DMS 273 (cell line): ENCODE results near the gene GRID1.
A peak's percentile ranks its signal among the peaks of the same experiment; 100 is the strongest.
"Not testable (repeated sequence)": the region's sequence is repeated elsewhere in the genome, so short reads cannot be mapped to it uniquely, and the experiment has no call there.

Source experiments
- DNase-seq: peaks from one replicate; lab custom pipeline; 2025; ENCODE audit not compliant: unreplicated experiment; lab: John Stamatoyannopoulos, UW

The GRID1 gene

GRCh38 chr10:86392723-86393094 is 26.1 kb upstream of the GRID1 start:
- DNase-seq: no peak

DNA sequence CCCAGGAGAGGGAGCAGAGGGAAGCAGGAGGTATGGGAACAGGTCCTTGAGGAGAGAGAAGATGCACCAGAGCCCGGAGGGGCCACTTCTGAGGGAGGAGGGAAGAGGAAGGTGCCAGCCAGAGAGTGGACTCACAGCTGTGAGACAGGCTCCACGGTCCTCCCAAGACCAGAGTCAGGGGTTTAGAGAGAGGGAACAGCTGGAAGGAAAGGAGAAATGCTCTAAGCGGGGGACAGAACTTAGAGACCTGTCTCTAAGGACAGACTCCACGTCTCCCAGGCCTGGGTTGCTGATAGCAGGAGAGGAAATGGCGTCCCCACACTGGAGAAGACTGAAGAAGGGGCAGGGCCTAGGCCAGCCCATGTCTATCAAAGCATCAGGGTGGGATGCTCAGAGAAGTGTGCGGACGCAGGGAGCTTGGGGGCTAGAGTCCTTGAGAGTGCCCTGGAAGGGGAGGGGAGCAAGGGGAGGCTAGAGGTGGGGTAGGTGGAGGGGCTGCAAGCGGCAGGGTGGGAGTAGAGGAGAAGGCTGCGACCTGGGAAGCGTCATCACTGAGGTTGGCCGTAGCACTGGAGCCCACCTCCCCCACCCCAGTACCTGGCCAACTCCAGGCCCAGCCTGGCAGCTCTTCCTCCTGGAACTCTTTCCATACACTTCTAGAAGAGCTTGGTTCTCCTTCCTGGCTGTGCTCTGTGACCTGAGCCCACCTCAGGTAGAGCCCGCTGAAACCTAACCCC is 25.6 kb upstream of the GRID1 start:
- DNase-seq: no peak

GRCh38 chr10:86391236-86391840 is 24.7 kb upstream of the GRID1 start:
- DNase-seq: peak; percentile 48

- DNase-seq: peak; percentile 15
Observed at GRCh38 chr10:86390337-86391120, 23.9 kb upstream of the GRID1 start.

DNA sequence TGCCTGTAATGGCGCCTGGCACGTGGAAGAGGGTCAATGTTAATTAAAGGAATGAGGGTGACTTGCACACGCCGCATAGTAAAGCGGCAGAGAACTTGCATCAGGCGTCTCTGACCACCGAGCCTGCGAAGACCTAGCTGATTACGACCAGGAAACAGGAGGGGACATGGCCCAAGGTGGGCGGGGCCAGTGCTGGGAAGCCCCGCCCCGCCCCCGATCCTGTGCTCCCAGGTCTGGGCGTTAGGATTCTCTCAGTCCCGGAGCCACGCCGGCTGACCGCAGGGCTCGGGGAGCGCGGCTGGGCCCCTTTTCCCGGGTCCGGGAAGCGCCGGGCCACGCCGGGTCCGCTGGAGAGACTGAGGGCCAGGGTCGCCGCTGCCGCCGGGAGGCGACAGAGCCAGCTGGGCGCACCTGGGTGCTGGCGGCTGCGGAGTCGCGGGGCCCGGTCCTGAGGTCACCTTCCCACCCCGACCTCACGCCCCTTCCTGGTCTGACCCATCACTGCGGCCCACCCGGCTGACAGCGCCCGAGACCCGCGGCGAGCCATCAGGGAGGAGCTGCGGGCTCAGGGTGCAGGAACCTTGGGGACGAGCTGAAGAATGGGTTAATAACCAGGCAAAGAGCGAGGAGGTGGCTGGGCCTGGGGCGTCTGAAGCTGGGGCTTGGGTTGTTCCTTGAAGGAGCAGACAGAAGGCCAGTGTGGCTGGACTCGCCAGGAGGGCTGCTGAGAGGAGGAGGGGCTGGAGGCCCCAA is 23.0 kb upstream of the GRID1 start:
- no peak for DNase-seq

- DNase-seq: not testable (repeated sequence)
Observed at GRCh38 chr10:86389109-86389440, 22.5 kb upstream of the GRID1 start.

DNA sequence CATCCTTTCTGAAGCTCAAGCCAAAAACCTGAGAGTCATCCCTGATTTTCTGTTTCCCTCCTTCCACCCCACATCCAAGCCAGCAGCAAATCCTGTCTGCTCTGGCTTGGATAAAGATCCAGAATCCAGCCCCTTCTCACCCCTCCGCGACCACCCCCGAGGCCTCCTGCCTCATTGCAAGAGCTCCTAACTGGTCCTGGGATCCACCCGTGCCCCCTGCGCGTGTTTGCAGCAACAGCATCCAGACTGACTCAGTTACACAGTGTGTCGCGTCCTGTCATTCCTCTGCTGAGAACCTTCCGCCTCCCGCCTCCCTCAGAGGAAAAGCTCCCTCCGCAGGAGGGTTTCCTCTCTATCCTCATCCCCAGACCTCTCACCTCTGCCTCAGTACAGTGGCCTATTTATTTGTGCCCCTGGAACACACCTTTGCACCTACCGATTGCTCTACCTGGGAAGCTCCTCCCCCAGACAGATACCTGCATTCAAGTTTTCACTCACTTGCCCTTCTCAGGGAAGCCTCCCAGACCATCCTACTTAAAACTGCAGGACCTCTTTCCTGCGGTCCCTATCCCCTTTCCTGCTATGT is 21.6 kb upstream of the GRID1 start:
- no peak for DNase-seq

DNA sequence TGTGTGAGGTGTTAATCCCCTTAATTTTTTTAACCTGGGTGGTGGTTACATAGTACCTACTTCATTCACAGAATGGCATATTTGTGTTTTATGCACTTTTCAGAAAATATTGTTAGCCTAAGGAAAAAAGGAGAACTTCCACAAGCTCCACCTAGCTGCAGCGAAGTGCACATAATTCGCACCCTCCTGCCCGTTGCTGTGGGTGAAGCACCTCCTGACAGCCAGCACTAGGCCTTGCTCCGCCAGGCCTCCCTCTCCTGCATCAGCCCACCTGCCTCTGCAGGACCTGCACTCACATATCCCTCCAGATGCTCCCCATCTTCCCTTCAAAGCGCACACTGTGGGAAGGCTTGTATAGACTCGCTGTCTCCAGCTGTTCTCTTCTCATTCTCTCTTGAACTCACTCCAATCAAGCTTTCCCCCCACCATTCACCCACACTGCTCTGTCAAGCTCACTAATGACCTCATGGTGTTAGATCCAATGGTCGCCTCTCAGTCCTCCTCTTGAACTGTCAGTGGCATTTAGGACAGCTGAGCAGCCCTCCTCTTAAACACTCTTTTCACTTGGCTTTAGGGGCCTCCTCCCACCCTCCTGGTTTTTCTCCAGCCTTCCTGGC is 20.7 kb upstream of the GRID1 start:
- peak; percentile 91 for DNase-seq

DNA sequence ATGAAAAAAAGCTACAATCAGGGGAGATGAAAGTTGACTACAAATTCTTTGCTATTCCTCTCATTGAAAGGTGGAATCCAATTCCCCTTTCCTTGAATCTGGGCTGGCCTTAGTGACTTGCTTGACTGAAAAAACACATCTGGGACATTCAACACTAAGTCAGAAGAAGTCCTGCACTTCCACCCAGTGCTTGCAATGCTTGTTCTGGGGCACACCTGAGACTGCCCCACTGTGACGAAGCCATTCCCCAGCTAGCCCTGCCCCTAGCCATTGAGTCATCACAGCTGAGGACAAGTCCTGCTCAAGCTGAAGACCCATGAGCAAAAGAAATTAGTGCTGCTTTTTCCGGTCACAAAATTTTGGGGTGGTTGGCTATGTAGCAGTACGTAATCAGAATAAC is 19.2 kb upstream of the GRID1 start:
- DNase-seq: no peak

- no peak for DNase-seq
Observed at GRCh38 chr10:86377797-86378146, 11.2 kb upstream of the GRID1 start.

- peak; percentile 80 for DNase-seq
Observed at GRCh38 chr10:86376852-86377796, 10.5 kb upstream of the GRID1 start.

- no peak for DNase-seq
Observed at GRCh38 chr10:86376403-86376802, 9.8 kb upstream of the GRID1 start.

GRCh38 chr10:86375204-86375603 is 8.6 kb upstream of the GRID1 start:
- no peak for DNase-seq

GRCh38 chr10:86374664-86375063 is 8.1 kb upstream of the GRID1 start:
- DNase-seq: no peak

DNA sequence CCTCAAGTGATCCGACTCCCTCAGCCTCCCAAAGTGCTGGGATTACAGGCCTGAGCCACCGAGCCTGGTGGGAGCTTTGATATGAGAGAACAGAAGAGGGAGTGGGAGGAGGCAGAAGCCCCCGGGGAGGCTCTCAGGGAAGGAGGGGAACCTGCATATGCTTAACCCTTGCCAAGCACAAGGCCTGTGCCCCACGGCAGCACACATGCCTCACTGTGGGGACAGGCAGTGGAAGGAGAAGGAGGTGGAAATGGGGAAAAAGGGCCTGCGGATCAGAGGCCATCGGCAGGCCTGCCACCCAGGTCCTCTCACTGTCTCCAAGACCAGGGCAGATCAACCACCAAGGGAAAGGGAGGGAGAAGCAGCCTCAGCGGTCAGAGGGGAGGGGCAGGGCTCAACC is 7.2 kb upstream of the GRID1 start:
- DNase-seq: no peak

DNA sequence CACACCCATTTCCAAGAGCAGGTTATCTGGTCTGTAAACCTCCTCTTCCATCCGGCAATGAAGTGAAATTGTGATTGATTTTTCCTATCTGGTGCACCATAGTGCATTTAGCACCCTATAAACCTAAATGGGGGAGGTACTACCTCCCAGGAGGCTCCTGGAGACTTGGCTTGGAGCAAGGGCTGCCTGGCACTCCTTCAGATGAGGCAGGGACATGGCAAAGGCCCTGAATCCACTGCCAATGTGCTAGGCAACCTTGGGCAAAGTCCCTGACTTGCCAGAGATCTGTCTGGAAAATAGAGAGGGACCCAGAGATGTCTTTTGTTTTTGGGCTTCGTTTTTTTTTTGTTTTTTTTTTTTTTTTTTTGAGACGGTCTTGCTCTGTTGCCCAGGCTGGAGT is 6.7 kb upstream of the GRID1 start:
- DNase-seq: no peak

- DNase-seq: no peak
Observed at GRCh38 chr10:86372784-86373239, 6.2 kb upstream of the GRID1 start.

- DNase-seq: no peak
Observed at GRCh38 chr10:86372119-86372783, 5.7 kb upstream of the GRID1 start.

- peak; percentile 10 for DNase-seq
Observed at GRCh38 chr10:86371691-86372090, 5.1 kb upstream of the GRID1 start.
